H1 (cell line): ENCODE measurements around the gene OR10A6.

ENCODE experiments used
- EP300 ChIP-seq, 2 experiments: IDR thresholded peaks; 1 replicate in 1 of 2; 2 replicates in 1 of 2; pipeline ENCODE4 v1.6.1; 2011 to 2012; ENCODE audit warnings: low read depth in 2 of 2, low read length in 2 of 2, mild to moderate bottlenecking in 2 of 2, borderline replicate concordance in 1 of 2, inconsistent platforms in 1 of 2, moderate library complexity in 1 of 2
- POLR2A ChIP-seq, 2 experiments: IDR thresholded peaks; 1 replicate in 1 of 2; 2 replicates in 1 of 2; pipeline ENCODE4 v1.6.1; 2011; ENCODE audit warnings: low read depth in 2 of 2, low read length in 2 of 2, mild to moderate bottlenecking in 2 of 2; ENCODE audit errors: control extremely low read depth in 1 of 2
- SP2 ChIP-seq: IDR thresholded peaks from 2 replicates; pipeline ENCODE4 v1.6.1; 2012; ENCODE audit warnings: mild to moderate bottlenecking, low read length, inconsistent platforms
- TAF1 ChIP-seq: IDR thresholded peaks from 2 replicates; pipeline ENCODE4 v1.6.1; 2011; ENCODE audit warnings: mild to moderate bottlenecking, low read depth, low read length
- TF ChIP-seq, protein P1 (sequence below), 3 experiments: IDR thresholded peaks; 1 replicate in 2 of 3; 2 replicates in 1 of 3; pipeline versions ENCODE4 v1.5.1 to v1.6.1; 2011; ENCODE audit warnings: low read length in 3 of 3, mild to moderate bottlenecking in 3 of 3, inconsistent platforms in 2 of 3, low read depth in 1 of 3, moderate library complexity in 1 of 3; ENCODE audit not compliant: insufficient read depth in 1 of 3; ENCODE audit errors: control extremely low read depth in 1 of 3
- TF ChIP-seq, protein P2 (sequence below): IDR thresholded peaks from 2 replicates; pipeline ENCODE4 v1.6.1; 2012; ENCODE audit warnings: inconsistent platforms

DNA sequence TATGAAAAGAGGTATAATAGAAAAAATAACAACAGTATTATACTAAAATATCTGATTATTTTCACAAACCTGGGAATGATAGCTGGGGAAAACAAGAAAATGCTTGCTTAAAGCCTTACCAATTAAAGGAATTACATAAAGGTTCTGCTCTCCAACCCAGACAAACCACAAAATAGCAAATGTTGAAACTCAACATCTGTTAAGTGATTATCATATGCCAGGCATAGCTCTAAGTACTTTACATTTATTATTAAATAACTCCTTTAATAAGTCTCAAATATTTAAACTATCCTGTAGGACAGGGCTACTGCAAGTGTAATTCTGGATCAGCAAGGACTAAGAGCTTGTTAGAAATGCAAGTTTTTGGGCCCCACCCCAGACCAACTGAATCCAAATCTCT lies 20.1 kb downstream of the OR10A6 start:
- TF ChIP-seq POLR2A (IDR thresholded peaks at IDR 0.05; ENCODE audit: control extremely low read depth in 1 of 2, low read depth in 2 of 2, low read length in 2 of 2) (no peak), TAF1 (no peak), SP2 (no peak), EP300 (IDR thresholded peaks at IDR 0.05; ENCODE audit: borderline replicate concordance in 1 of 2, low read depth in 2 of 2, low read length in 2 of 2) (no peak)
- TF ChIP-seq, protein P1, sequence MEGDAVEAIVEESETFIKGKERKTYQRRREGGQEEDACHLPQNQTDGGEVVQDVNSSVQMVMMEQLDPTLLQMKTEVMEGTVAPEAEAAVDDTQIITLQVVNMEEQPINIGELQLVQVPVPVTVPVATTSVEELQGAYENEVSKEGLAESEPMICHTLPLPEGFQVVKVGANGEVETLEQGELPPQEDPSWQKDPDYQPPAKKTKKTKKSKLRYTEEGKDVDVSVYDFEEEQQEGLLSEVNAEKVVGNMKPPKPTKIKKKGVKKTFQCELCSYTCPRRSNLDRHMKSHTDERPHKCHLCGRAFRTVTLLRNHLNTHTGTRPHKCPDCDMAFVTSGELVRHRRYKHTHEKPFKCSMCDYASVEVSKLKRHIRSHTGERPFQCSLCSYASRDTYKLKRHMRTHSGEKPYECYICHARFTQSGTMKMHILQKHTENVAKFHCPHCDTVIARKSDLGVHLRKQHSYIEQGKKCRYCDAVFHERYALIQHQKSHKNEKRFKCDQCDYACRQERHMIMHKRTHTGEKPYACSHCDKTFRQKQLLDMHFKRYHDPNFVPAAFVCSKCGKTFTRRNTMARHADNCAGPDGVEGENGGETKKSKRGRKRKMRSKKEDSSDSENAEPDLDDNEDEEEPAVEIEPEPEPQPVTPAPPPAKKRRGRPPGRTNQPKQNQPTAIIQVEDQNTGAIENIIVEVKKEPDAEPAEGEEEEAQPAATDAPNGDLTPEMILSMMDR (IDR thresholded peaks at IDR 0.05; ENCODE audit: control extremely low read depth in 1 of 3, insufficient read depth in 1 of 3, low read depth in 1 of 3, low read length in 3 of 3) = no peak
- TF ChIP-seq, protein P2, sequence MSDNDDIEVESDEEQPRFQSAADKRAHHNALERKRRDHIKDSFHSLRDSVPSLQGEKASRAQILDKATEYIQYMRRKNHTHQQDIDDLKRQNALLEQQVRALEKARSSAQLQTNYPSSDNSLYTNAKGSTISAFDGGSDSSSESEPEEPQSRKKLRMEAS = no peak
